Liver (tissue), 3 donors: ENCODE data around the gene ZGRF1.
"Not testable (repeated sequence)": the region's sequence is repeated elsewhere in the genome, so short reads cannot be mapped to it uniquely, and the experiment has no call there.

ENCODE experiments used
- ATF3 ChIP-seq: IDR thresholded peaks from 2 replicates; pipeline ENCODE4 v1.6.1; 2016; ENCODE audit warnings: antibody characterized with exemption
- CTCF ChIP-seq: fragments of 150-350 bp; IDR thresholded peaks from 2 replicates; pipeline ENCODE4 v1.5.1; 2017; ENCODE audit warnings: improper control_type of control experiment, low read depth, low read length; ENCODE audit not compliant: missing input control
- EGR1 ChIP-seq, 2 donors: IDR thresholded peaks; 2 replicates each; pipeline ENCODE4 v1.6.1; 2016 to 2018; ENCODE audit warnings: antibody characterized with exemption in 2 of 2, low read depth in 2 of 2
- FOXA1 ChIP-seq: IDR thresholded peaks from 2 replicates; pipeline ENCODE4 v1.6.1; 2016; ENCODE audit warnings: antibody characterized with exemption
- MAX ChIP-seq: IDR thresholded peaks from 2 replicates; pipeline ENCODE4 v1.6.1; 2016; ENCODE audit warnings: antibody characterized with exemption
- RAD21 ChIP-seq, 2 donors: IDR thresholded peaks; 2 replicates each; pipeline ENCODE4 v1.6.1; 2016; ENCODE audit warnings: antibody characterized with exemption in 2 of 2, mild to moderate bottlenecking in 2 of 2
- REST ChIP-seq: IDR thresholded peaks from 2 replicates; pipeline ENCODE4 v1.6.1; 2016; ENCODE audit warnings: antibody characterized with exemption, mild to moderate bottlenecking
- SP1 ChIP-seq: IDR thresholded peaks from 2 replicates; pipeline ENCODE4 v1.6.1; 2018; ENCODE audit warnings: antibody characterized with exemption, mild to moderate bottlenecking
- TAF1 ChIP-seq: conservative IDR thresholded peaks from 2 replicates; pipeline ENCODE4 v1.6.1; 2016; ENCODE audit warnings: antibody characterized with exemption, mild to moderate bottlenecking
- donor health status: healthy.
- donor health status: healthy.

GRCh38 chr4:112490808-112491207, 145.9 kb downstream of the ZGRF1 start:
- not testable (repeated sequence) for TF ChIP-seq TAF1; CTCF; EGR1 (IDR thresholded peaks at IDR 0.05; ENCODE audit: low read depth in 2 of 2); ATF3; MAX; REST; RAD21 (IDR thresholded peaks at IDR 0.05); FOXA1; SP1
